Esophagus muscularis mucosa (tissue), 4 donors: ENCODE data around the gene CRHR1. TPM values are rescaled to one million over a fixed set of nuclear protein-coding genes. Genes with fewer than 3 reads are reported as not detected.

ENCODE experiments used
- DNase-seq: peaks from one replicate; pipeline ENCODE4 v3.0.0-alpha.2; 2017; ENCODE audit errors: extremely low spot score
- H3K27ac ChIP-seq, 4 donors: fragments of 200-600 bp; sonication (generic); replicated peaks in 1 of 4; 1 replicate in 3 of 4; 2 replicates in 1 of 4; pipeline ENCODE4 v1.5.1; 2016 to 2019; ENCODE audit warnings: mild to moderate bottlenecking in 1 of 4
- H3K27me3 ChIP-seq, 4 donors: fragments of 200-600 bp; sonication (generic); one replicate each; pipeline versions ENCODE4 v1.5.1 to v1.6.0; 2016 to 2019
- H3K36me3 ChIP-seq, 4 donors: fragments of 200-600 bp; sonication (generic); one replicate each; pipeline ENCODE4 v1.5.1; 2016 to 2019
- H3K4me1 ChIP-seq, 4 donors: fragments of 200-600 bp; sonication (generic); one replicate each; pipeline ENCODE4 v1.5.1; 2016 to 2019
- H3K4me3 ChIP-seq, 4 donors: fragments of 200-600 bp; sonication (generic); 1 replicate in 2 of 4; 2 replicates in 2 of 4; pipeline ENCODE4 v1.5.1; 2016 to 2019; ENCODE audit warnings: mild to moderate bottlenecking in 4 of 4, moderate library complexity in 1 of 4
- H3K9me3 ChIP-seq, 4 donors: fragments of 200-600 bp; sonication (generic); 1 replicate in 3 of 4; 2 replicates in 1 of 4; pipeline ENCODE4 v1.5.1; 2016 to 2019
- EP300 ChIP-seq: sonication (generic); formaldehyde crosslinking; IDR thresholded peaks from one replicate; pipeline ENCODE4 v1.6.1; 2017; ENCODE audit warnings: antibody characterized with exemption
- POLR2A ChIP-seq: fragments of 450-650 bp; IDR thresholded peaks from one replicate; pipeline ENCODE4 v1.6.1; 2017; ENCODE audit warnings: antibody characterized with exemption, moderate library complexity, mild to moderate bottlenecking, low read depth
- POLR2AphosphoS5 ChIP-seq, 2 donors: sonication (generic); formaldehyde crosslinking; IDR thresholded peaks; one replicate each; pipeline ENCODE4 v1.6.1; 2017; ENCODE audit warnings: antibody characterized with exemption in 2 of 2
- WGBS: methylation state at CpG from one replicate; pipeline ENCODE4 v1.1.5; 2018; 5-methylcytosine and 5-hydroxymethylcytosine counted together
- intact Hi-C: fragments of 100-400 bp; cut with DNase I; formaldehyde crosslinking; loops from one replicate; pipeline ENCODE4 v1.15.1; 2023
- total RNA-seq, 4 donors: library from RNA; depleted of rRNA; stranded (reverse); fragments of >200 nt; gene quantifications; one replicate each; pipeline versions ENCODE4 v1.1.0 to v1.2.1, GENCODE V29; 2016
- TF ChIP-seq, protein P1 (sequence below), 3 experiments: fragments of 200-600 bp in 2 of 3; fragments of 450-650 bp in 1 of 3; sonication (generic) in 2 of 3; IDR thresholded peaks; one replicate each; pipeline ENCODE4 v1.5.1; 2017 to 2019; ENCODE audit warnings: antibody characterized with exemption in 3 of 3, mild to moderate bottlenecking in 2 of 3, moderate library complexity in 1 of 3

The CRHR1 gene
- total RNA-seq, 4 donors from 2014 or later, result 0.50 to 0.52 TPM; not detected in 2

DNA sequence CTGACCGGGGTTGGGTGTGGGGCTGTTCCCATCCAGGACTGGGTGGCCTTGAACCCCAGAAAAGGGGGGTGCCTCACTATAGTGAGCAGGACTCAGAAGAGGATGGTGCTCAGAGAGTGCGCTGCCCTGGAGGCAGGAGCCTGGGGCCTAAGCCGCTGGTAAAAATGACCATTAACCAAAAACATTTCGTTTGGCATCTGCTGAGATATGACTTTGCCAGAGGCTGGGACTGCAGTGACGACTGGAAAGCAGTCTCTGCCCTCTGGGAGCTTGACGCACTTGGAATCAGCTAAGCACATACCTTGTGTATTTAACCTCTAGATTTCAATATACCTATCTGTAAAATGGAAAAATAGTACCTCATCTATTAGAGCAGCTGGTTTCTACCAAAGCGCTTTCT, 7.2 kb upstream of the CRHR1 start:
- DNase-seq, result no peak
- Histone ChIP-seq H3K4me1 (peaks cover 0 to 8% (median 8%) of the 10 kb centered on the region in 4 donors), H3K4me3 (no peak overlapping the region), H3K27me3 (peaks cover 0 to 69% (median 0%) of the 10 kb centered on the region in 4 donors), H3K27ac (no peak overlapping the region), H3K9me3 (no peaks in the 10 kb centered on the region), H3K36me3 (no peaks in the 10 kb centered on the region)
- no peak for TF ChIP-seq EP300
- no peak for TF ChIP-seq POLR2A
- TF ChIP-seq, protein P1, sequence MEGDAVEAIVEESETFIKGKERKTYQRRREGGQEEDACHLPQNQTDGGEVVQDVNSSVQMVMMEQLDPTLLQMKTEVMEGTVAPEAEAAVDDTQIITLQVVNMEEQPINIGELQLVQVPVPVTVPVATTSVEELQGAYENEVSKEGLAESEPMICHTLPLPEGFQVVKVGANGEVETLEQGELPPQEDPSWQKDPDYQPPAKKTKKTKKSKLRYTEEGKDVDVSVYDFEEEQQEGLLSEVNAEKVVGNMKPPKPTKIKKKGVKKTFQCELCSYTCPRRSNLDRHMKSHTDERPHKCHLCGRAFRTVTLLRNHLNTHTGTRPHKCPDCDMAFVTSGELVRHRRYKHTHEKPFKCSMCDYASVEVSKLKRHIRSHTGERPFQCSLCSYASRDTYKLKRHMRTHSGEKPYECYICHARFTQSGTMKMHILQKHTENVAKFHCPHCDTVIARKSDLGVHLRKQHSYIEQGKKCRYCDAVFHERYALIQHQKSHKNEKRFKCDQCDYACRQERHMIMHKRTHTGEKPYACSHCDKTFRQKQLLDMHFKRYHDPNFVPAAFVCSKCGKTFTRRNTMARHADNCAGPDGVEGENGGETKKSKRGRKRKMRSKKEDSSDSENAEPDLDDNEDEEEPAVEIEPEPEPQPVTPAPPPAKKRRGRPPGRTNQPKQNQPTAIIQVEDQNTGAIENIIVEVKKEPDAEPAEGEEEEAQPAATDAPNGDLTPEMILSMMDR (IDR thresholded peaks at IDR 0.05), result no peak
- no peak for TF ChIP-seq POLR2AphosphoS5 (IDR thresholded peaks at IDR 0.05)
- 69% methylated on average over 7 of the region's 7 CpGs for WGBS
- intact Hi-C loops, result no loop called here

GRCh38 chr17:45777388-45777787, 6.7 kb upstream of the CRHR1 start:
- WGBS, result 77% methylated on average over 1 of the region's 3 CpGs
- no peak for TF ChIP-seq POLR2AphosphoS5 (IDR thresholded peaks at IDR 0.05)
- no peak for TF ChIP-seq EP300

GRCh38 chr17:45780921-45781320, 3.2 kb upstream of the CRHR1 start:
- no peak for DNase-seq
- 80% methylated on average over 5 of the region's 5 CpGs for WGBS
- no peak for TF ChIP-seq POLR2AphosphoS5 (IDR thresholded peaks at IDR 0.05)
- TF ChIP-seq, protein P1 (IDR thresholded peaks at IDR 0.05), result no peak
- no peak for TF ChIP-seq EP300
- no peak for TF ChIP-seq POLR2A
- Histone ChIP-seq H3K4me3 (no peak overlapping the region), H3K36me3 (no peaks in the 10 kb centered on the region), H3K4me1 (peaks cover 21 to 28% (median 26%) of the 10 kb centered on the region in 4 donors), H3K9me3 (no peaks in the 10 kb centered on the region), H3K27me3 (peaks cover 0 to 82% (median 24%) of the 10 kb centered on the region in 4 donors), H3K27ac (no peak overlapping the region)
- intact Hi-C loops, result no loop called here

More at GRCh38 chr17:45777388-45777787, 6.7 kb upstream of the CRHR1 start:
- Histone ChIP-seq H3K36me3 (no peaks in the 10 kb centered on the region), H3K27me3 (peaks cover 0 to 74% (median 0%) of the 10 kb centered on the region in 4 donors), H3K4me1 (peaks cover 0 to 8% (median 8%) of the 10 kb centered on the region in 4 donors), H3K27ac (no peak overlapping the region), H3K4me3 (no peak overlapping the region), H3K9me3 (no peaks in the 10 kb centered on the region)
- no peak for DNase-seq
- intact Hi-C loops, result no loop called here

GRCh38 chr17:45782889-45783592, 1.1 kb upstream of the CRHR1 start:
- no peak overlapping the region for H3K27ac ChIP-seq
- peaks cover 21 to 28% (median 26%) of the 10 kb centered on the region in 4 donors for H3K4me1 ChIP-seq
- TF ChIP-seq POLR2A (no peak), EP300 (no peak), POLR2AphosphoS5 (IDR thresholded peaks at IDR 0.05) (no peak)
- TF ChIP-seq, protein P1 (IDR thresholded peaks at IDR 0.05), result peak; percentile 17 to 35 (median 33)
- no peaks in the 10 kb centered on the region for H3K9me3 ChIP-seq
- intact Hi-C loops, result no loop called here
- no peak for DNase-seq
- peaks cover 0 to 93% (median 24%) of the 10 kb centered on the region in 4 donors for H3K27me3 ChIP-seq
- H3K4me3 ChIP-seq, result peak overlapping the region; percentile 51 to 64 (median 53)
- 41% methylated on average over 17 of the region's 32 CpGs for WGBS
- no peaks in the 10 kb centered on the region for H3K36me3 ChIP-seq

- H3K27me3 ChIP-seq, result peaks cover 0 to 93% (median 24%) of the 10 kb centered on the region in 4 donors
- H3K36me3 ChIP-seq, result no peaks in the 10 kb centered on the region
- H3K4me1 ChIP-seq, result peaks cover 21 to 28% (median 26%) of the 10 kb centered on the region in 4 donors
- DNase-seq, result no peak
- no peak overlapping the region for H3K27ac ChIP-seq
- intact Hi-C loops, result no loop called here
- WGBS, result under 1% methylated on average over 40 of the region's 64 CpGs
- H3K4me3 ChIP-seq, result peak overlapping the region; percentile 51 to 64 (median 53)
- no peaks in the 10 kb centered on the region for H3K9me3 ChIP-seq
- no peak for TF ChIP-seq EP300
- TF ChIP-seq, protein P1 (IDR thresholded peaks at IDR 0.05), result peak in 1 of 3 experiments; percentile 2
These were observed 377 bp upstream of the CRHR1 start for GRCh38 chr17:45783593-45784292.
